Esophagus squamous epithelium (tissue), 5 donors: ENCODE data around the gene CLCF1. TPM values are rescaled to one million over a fixed set of nuclear protein-coding genes. Genes with fewer than 3 reads are reported as not detected.

ENCODE experiments used
- DNase-seq: peaks from one replicate; lab custom pipeline; 2025; lab: John Stamatoyannopoulos, UW
- H3K27ac ChIP-seq, 4 donors: fragments of 200-600 bp; sonication (generic); one replicate each; pipeline ENCODE4 v1.5.1; 2016 to 2019; ENCODE audit warnings: mild to moderate bottlenecking in 1 of 4
- H3K27me3 ChIP-seq, 4 donors: fragments of 200-600 bp; sonication (generic); 1 replicate in 3 of 4; 2 replicates in 1 of 4; pipeline versions ENCODE4 v1.5.1 to v1.6.0; 2017 to 2021; ENCODE audit warnings: antibody characterized with exemption in 1 of 4
- H3K36me3 ChIP-seq, 3 donors: fragments of 200-600 bp; sonication (generic); one replicate each; pipeline ENCODE4 v1.5.1; 2016 to 2019
- H3K4me1 ChIP-seq, 3 donors: fragments of 200-600 bp; sonication (generic); one replicate each; pipeline ENCODE4 v1.5.1; 2017 to 2019
- H3K4me3 ChIP-seq, 4 donors: fragments of 200-600 bp; sonication (generic); 1 replicate in 3 of 4; 2 replicates in 1 of 4; pipeline ENCODE4 v1.5.1; 2016 to 2019; ENCODE audit warnings: mild to moderate bottlenecking in 2 of 4, moderate library complexity in 1 of 4
- H3K9me3 ChIP-seq, 3 donors: fragments of 200-600 bp; sonication (generic); one replicate each; pipeline ENCODE4 v1.5.1; 2016 to 2019
- POLR2A ChIP-seq, 4 donors: fragments of 450-650 bp; IDR thresholded peaks; one replicate each; pipeline ENCODE4 v1.6.1; 2017; ENCODE audit warnings: antibody characterized with exemption in 4 of 4, mild to moderate bottlenecking in 4 of 4, moderate library complexity in 3 of 4
- WGBS, 2 donors: methylation state at CpG; one replicate each; pipeline ENCODE4 v1.1.5; 2018; 5-methylcytosine and 5-hydroxymethylcytosine counted together
- intact Hi-C: fragments of 100-400 bp; cut with DNase I; formaldehyde crosslinking; loops from one replicate; pipeline ENCODE4 v1.15.0; 2022
- total RNA-seq, 4 donors: library from RNA; depleted of rRNA; stranded (reverse); fragments of >200 nt; gene quantifications; one replicate each; pipeline ENCODE4 v1.1.0, GENCODE V29; 2016
- TF ChIP-seq, protein P1 (sequence below), 6 experiments: fragments of 450-650 bp in 4 of 6; fragments of 200-600 bp in 2 of 6; sonication (generic) in 2 of 6; IDR thresholded peaks; one replicate each; pipeline ENCODE4 v1.5.1; 2016 to 2019; ENCODE audit warnings: antibody characterized with exemption in 6 of 6, mild to moderate bottlenecking in 4 of 6, moderate library complexity in 4 of 6
- donor health status: DM: yes; HTN: yes; CAD: no.

The CLCF1 gene
- total RNA-seq, 4 donors from 2014 or later = 2.3 to 6.8 (median 2.7) TPM

DNA sequence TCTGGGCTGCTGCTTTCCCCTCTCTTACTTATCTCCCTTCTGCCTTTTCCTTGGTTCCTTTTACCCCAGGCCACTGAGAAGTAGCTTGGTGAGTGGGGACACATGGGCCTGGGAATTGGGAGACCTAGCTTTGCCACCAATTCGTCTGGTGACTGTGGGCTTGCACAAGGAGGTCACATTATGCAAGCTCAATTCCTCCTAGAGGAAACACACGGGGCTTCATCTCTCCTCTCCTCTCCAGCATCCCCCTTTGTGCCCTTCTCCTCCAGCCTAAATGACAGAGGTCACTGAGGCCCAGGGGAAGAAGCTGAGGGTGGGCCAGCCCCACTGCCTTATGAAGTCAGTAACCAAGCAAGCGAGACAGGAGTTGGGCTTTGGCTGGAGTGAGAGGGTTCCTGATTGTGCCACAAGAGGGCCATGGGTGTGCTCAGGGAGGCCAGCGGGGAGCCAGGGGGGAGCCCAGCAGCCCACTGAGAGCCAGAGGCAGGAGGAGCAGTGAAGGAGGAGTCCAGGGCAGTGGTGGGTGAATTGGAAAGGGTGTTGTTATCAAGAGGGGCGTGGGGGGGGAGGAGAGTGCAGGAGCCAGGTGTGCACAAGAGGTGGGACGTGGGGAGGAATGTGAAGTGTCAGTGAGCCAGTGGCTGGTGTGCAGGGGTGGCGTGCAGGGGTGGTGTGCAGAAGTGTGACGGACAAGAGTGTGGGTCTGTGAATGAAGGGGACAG, 2.0 kb downstream of the CLCF1 start:
- H3K36me3 ChIP-seq = no peaks in the 10 kb centered on the region
- intact Hi-C loops = no loop called here
- DNase-seq = no peak
- peaks cover 0 to 11% (median 0%) of the 10 kb centered on the region in 4 donors for H3K27me3 ChIP-seq
- H3K9me3 ChIP-seq = no peaks in the 10 kb centered on the region
- H3K27ac ChIP-seq = peak overlapping the region; percentile 82 to 98 (median 92)
- peak overlapping the region in 3 of 4 donors; percentile 57 to 98 (median 85) for H3K4me3 ChIP-seq
- TF ChIP-seq POLR2A (IDR thresholded peaks at IDR 0.05) = no peak
- TF ChIP-seq, protein P1, sequence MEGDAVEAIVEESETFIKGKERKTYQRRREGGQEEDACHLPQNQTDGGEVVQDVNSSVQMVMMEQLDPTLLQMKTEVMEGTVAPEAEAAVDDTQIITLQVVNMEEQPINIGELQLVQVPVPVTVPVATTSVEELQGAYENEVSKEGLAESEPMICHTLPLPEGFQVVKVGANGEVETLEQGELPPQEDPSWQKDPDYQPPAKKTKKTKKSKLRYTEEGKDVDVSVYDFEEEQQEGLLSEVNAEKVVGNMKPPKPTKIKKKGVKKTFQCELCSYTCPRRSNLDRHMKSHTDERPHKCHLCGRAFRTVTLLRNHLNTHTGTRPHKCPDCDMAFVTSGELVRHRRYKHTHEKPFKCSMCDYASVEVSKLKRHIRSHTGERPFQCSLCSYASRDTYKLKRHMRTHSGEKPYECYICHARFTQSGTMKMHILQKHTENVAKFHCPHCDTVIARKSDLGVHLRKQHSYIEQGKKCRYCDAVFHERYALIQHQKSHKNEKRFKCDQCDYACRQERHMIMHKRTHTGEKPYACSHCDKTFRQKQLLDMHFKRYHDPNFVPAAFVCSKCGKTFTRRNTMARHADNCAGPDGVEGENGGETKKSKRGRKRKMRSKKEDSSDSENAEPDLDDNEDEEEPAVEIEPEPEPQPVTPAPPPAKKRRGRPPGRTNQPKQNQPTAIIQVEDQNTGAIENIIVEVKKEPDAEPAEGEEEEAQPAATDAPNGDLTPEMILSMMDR (IDR thresholded peaks at IDR 0.05) = peak in 4 of 6 experiments; percentile 33 to 59 (median 48)
- 33 to 41% methylated on average over 6 to 7 of the region's 8 CpGs for WGBS, 2 donors
- peaks cover 57 to 87% (median 62%) of the 10 kb centered on the region in 3 donors for H3K4me1 ChIP-seq

DNA sequence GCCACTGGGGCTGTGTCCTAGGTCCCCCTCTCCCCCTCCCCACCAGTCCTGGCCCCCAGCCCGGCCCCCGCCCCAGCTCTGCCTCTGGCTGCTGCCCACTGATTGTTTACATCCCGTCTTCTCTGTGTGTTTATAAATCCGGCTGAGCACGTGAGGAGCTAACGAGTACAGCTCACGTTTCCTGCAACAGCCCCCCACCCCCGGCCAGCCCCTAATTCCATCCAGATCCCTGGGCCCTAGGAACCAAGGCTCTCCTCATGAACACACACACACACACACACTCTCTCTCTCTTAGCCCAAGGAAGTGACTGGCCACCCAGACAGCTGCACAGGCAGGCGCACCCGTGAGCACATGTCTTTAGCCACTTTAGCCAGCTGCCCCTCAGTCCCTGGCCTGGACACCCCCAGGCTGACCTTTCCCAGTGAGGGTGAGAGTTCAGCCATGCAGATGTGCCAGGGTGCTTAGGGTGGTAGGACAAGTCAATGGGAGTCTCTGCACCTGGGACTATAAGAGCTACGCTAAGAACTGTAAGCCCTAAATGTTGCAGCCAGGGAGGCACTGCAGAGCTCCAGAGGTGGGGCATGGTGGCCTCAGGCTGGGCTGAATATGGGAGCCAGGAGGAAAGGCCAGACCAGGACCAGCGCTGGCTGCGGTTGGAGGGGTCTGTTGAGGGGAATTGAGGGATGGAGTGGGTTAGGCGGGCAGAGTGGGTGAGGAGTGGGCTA, 2.9 kb downstream of the CLCF1 start:
- WGBS, 2 donors = 66 to 96% methylated on average over 4 to 12 of the region's 14 CpGs
- Histone ChIP-seq H3K36me3 (peaks cover 0 to 3% (median 0%) of the 10 kb centered on the region in 3 donors), H3K4me3 (peak overlapping the region in 1 of 4 donors; percentile 10), H3K4me1 (peaks cover 63 to 93% (median 71%) of the 10 kb centered on the region in 3 donors), H3K9me3 (no peaks in the 10 kb centered on the region), H3K27ac (peak overlapping the region in 3 of 4 donors; percentile 82 to 98 (median 96)), H3K27me3 (peaks cover 0 to 3% (median 0%) of the 10 kb centered on the region in 4 donors)
- TF ChIP-seq, protein P1 (IDR thresholded peaks at IDR 0.05) = no peak
- TF ChIP-seq POLR2A (IDR thresholded peaks at IDR 0.05) = no peak
- intact Hi-C loops = no loop called here
- no peak for DNase-seq

DNA sequence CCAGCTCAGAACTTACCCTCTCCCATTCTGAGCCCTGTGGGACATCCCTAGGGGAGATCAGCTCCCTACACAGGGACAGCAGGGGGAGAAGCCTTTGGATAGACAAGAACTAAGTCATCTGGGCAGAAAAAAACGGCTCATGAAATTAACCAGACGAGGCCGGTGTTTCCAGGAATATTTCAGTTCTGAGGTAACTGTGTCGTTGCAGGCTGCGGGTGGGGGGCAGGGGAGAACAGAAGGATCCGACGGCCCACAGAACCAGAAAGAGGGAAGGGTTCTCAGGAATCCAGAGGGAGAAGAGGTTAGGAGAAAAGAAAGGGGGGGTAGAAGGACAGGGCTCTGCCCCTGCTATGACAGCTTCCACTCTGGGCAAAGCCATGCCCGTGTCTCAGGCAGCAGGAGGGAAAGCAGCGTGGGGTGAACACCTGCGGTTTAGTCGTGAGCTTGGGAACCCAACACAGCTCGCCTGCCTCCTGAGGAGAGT, 3.6 kb downstream of the CLCF1 start:
- DNase-seq = no peak
- Histone ChIP-seq H3K36me3 (peaks cover 0 to 10% (median 0%) of the 10 kb centered on the region in 3 donors), H3K9me3 (no peaks in the 10 kb centered on the region), H3K27me3 (no peaks in the 10 kb centered on the region), H3K27ac (peak overlapping the region in 3 of 4 donors; percentile 23 to 98 (median 96)), H3K4me3 (peak overlapping the region in 1 of 4 donors; percentile 10), H3K4me1 (peaks cover 56 to 93% (median 66%) of the 10 kb centered on the region in 3 donors)
- intact Hi-C loops = no loop called here
- no peak for TF ChIP-seq POLR2A (IDR thresholded peaks at IDR 0.05)
- TF ChIP-seq, protein P1 (IDR thresholded peaks at IDR 0.05) = no peak
- WGBS, 2 donors = 61 to 66% methylated on average over 12 of the region's 12 CpGs

DNA sequence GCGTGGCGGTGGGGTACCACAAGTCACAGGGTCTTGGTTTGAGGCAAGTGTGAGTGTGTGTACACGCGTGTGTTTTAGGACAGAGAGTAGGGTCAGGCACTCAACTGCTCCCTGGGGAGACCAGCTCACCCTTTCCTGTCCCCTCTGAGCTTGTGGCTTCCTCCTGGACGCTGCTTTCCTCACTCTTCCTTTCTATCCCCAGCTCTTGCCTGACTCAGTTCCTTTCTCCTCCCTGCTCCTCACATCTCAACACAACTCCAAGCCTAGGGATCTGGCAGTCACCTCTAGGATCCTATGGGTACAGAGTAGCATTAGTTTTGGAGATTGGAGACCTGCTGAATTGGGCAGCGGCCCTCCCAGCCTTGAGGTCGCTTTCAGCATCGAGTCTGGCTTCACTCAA, 4.1 kb downstream of the CLCF1 start:
- Histone ChIP-seq H3K4me3 (no peak overlapping the region), H3K4me1 (peaks cover 50 to 93% (median 61%) of the 10 kb centered on the region in 3 donors), H3K27me3 (no peaks in the 10 kb centered on the region), H3K9me3 (no peaks in the 10 kb centered on the region), H3K27ac (peak overlapping the region in 3 of 4 donors; percentile 21 to 96 (median 23)), H3K36me3 (peaks cover 0 to 15% (median 0%) of the 10 kb centered on the region in 3 donors)
- 81 to 82% methylated on average over 6 to 8 of the region's 8 CpGs for WGBS, 2 donors
- intact Hi-C loops = no loop called here
- TF ChIP-seq, protein P1 (IDR thresholded peaks at IDR 0.05) = no peak
- no peak for TF ChIP-seq POLR2A (IDR thresholded peaks at IDR 0.05)
- DNase-seq = no peak
